Endothelial cell of umbilical vein (primary cell): ENCODE measurements around the gene RPL15. TPM values are rescaled to one million over a fixed set of nuclear protein-coding genes. Genes with fewer than 3 reads are reported as not detected.
A peak's percentile ranks its signal among the peaks of the same experiment; 100 is the strongest.

Experiments used
- BruUV-seq: library from RNA; stranded (reverse); fragments of 400-500 nt; replicated peaks from 2 replicates; lab custom pipeline; 2021; lab: Mats Ljungman, UMichigan
- CTCF ChIA-PET: fragments of 300-600, 350-600 bp; sonication (Branson Sonifier 250); formaldehyde crosslinking; loops from one replicate; lab custom pipeline; 2021; ENCODE audit warnings: antibody characterized with exemption, inconsistent platforms; lab: Charles Lee
- POLR2A ChIA-PET: fragments of 300-600, 350-600 bp; sonication (Branson Sonifier 250); formaldehyde crosslinking; loops from one replicate; lab custom pipeline; 2021; ENCODE audit warnings: antibody characterized with exemption, inconsistent platforms; lab: Charles Lee
- DNase-seq: peaks from one replicate; pipeline ENCODE4 v3.0.0-alpha.2; 2011; ENCODE audit warnings: low read depth, low spot score
- FAIRE-seq: peaks from 2 replicates; lab custom pipeline; 2011; peaks lifted over from hg19 to GRCh38; lab: Jason Lieb, UNC
- H2AFZ ChIP-seq: 2 replicates; pipeline ENCODE4 v1.6.0; 2012; ENCODE audit warnings: low read depth, low read length, control low read depth, inconsistent platforms
- H3K27ac ChIP-seq: 2 replicates; pipeline ENCODE4 v1.5.1; 2011; ENCODE audit warnings: low read depth, mild to moderate bottlenecking, control low read depth, low read length, moderate library complexity; ENCODE audit not compliant: insufficient read depth
- H3K27me3 ChIP-seq, 2 experiments: 2 replicates each; pipeline versions ENCODE4 v1.6.0 to v1.6.1; 2011; ENCODE audit warnings: low read length in 2 of 2, mixed read lengths in 1 of 2; ENCODE audit not compliant: control insufficient read depth in 2 of 2, insufficient read depth in 2 of 2
- H3K36me3 ChIP-seq, 2 experiments: 2 replicates in 1 of 2; 3 replicates in 1 of 2; pipeline ENCODE4 v1.5.1; 2011; ENCODE audit warnings: low read length in 2 of 2, mild to moderate bottlenecking in 1 of 2, moderate library complexity in 1 of 2; ENCODE audit not compliant: control insufficient read depth in 2 of 2, insufficient read depth in 2 of 2; ENCODE audit errors: extremely low read depth in 1 of 2
- H3K4me1 ChIP-seq: 3 replicates; pipeline ENCODE4 v1.5.1; 2011; ENCODE audit warnings: mild to moderate bottlenecking, low read length; ENCODE audit not compliant: control insufficient read depth, insufficient read depth; ENCODE audit errors: extremely low read depth
- H3K4me2 ChIP-seq: 2 replicates; pipeline ENCODE4 v1.6.1; 2011; ENCODE audit warnings: low read length, control low read depth, mixed read lengths; ENCODE audit not compliant: insufficient read depth
- H3K4me3 ChIP-seq, 3 experiments: fragments of 200-600 bp in 1 of 3; sonication (generic), shearing (Covaris generic) in 1 of 3; replicated peaks in 1 of 3; 2 replicates each; pipeline ENCODE4 v1.5.1; 2011 to 2016; ENCODE audit warnings: control low read depth in 3 of 3, low read length in 3 of 3, mild to moderate bottlenecking in 2 of 3, inconsistent platforms in 1 of 3, low read depth in 1 of 3, moderate library complexity in 1 of 3; ENCODE audit not compliant: insufficient read depth in 1 of 3
- H3K79me2 ChIP-seq: 2 replicates; pipeline ENCODE4 v1.6.0; 2012; ENCODE audit warnings: low read length, inconsistent platforms; ENCODE audit not compliant: control insufficient read depth, insufficient read depth
- H3K9ac ChIP-seq: replicated peaks from 2 replicates; pipeline ENCODE3; 2011; ENCODE audit warnings: low read length, control low read depth; ENCODE audit not compliant: insufficient read depth; ENCODE audit errors: extremely low read depth
- H3K9me1 ChIP-seq: replicated peaks from 3 replicates; pipeline ENCODE4 v1.6.0; 2011; ENCODE audit warnings: mild to moderate bottlenecking, low read length; ENCODE audit not compliant: control insufficient read depth, insufficient read depth; ENCODE audit errors: extremely low read depth
- H3K9me3 ChIP-seq: replicated peaks from 2 replicates; pipeline ENCODE4 v1.5.1; 2012; ENCODE audit warnings: low read length, inconsistent platforms; ENCODE audit not compliant: control insufficient read depth, insufficient read depth
- H4K20me1 ChIP-seq: replicated peaks from 2 replicates; pipeline ENCODE3; 2011; ENCODE audit warnings: mild to moderate bottlenecking, low read length; ENCODE audit not compliant: control insufficient read depth, insufficient read depth; ENCODE audit errors: extremely low read depth
- CTCF ChIP-seq, 2 donors: IDR thresholded peaks; 1 replicate in 1 of 2; 2 replicates in 1 of 2; pipeline ENCODE4 v1.5.1; 2011; ENCODE audit warnings: low read length in 2 of 2, mild to moderate bottlenecking in 2 of 2, moderate library complexity in 2 of 2, control low read depth in 1 of 2, inconsistent platforms in 1 of 2, low read depth in 1 of 2; ENCODE audit not compliant: insufficient read depth in 1 of 2; ENCODE audit errors: extremely low read depth in 1 of 2
- EZH2 ChIP-seq: IDR thresholded peaks from 2 replicates; pipeline ENCODE4 v1.6.1; 2012; ENCODE audit warnings: borderline replicate concordance, low read depth, mild to moderate bottlenecking, moderate library complexity, low read length, inconsistent platforms; ENCODE audit not compliant: severe bottlenecking
- FOS ChIP-seq: IDR thresholded peaks from 2 replicates; pipeline ENCODE4 v1.6.1; 2011; ENCODE audit warnings: mild to moderate bottlenecking, low read length, moderate library complexity, borderline replicate concordance; ENCODE audit not compliant: insufficient read depth
- GATA2 ChIP-seq: IDR thresholded peaks from 2 replicates; pipeline ENCODE4 v1.7.0; 2011; ENCODE audit warnings: low read depth, mild to moderate bottlenecking, moderate library complexity, mixed read lengths, low read length; ENCODE audit not compliant: insufficient read length, insufficient read depth
- JUN ChIP-seq: IDR thresholded peaks from 2 replicates; pipeline ENCODE4 v1.6.1; 2011; ENCODE audit warnings: borderline replicate concordance, low read depth; ENCODE audit not compliant: insufficient read length, insufficient read depth
- MAX ChIP-seq: IDR thresholded peaks from 2 replicates; pipeline ENCODE4 v1.6.1; 2011; ENCODE audit not compliant: insufficient read depth, insufficient read length
- MYC ChIP-seq: IDR thresholded peaks from one replicate; pipeline ENCODE4 v1.6.1; 2011; ENCODE audit warnings: mild to moderate bottlenecking, low read depth, low read length
- POLR2A ChIP-seq: IDR thresholded peaks from 2 replicates; pipeline ENCODE4 v1.6.1; 2012; ENCODE audit warnings: low read depth, mild to moderate bottlenecking, control low read depth, low read length
- POLR2AphosphoS5 ChIP-seq: IDR thresholded peaks from 2 replicates; pipeline ENCODE4 v1.6.1; 2012; ENCODE audit warnings: low read depth, mild to moderate bottlenecking, control low read depth, low read length, moderate library complexity; ENCODE audit not compliant: insufficient read depth
- dilution Hi-C: fragments of 300-500 bp; cut with MboI; formaldehyde crosslinking; loops from one replicate; pipeline ENCODE4 v1.15.0; 2019; ENCODE audit warnings: low sequenced_read_pairs; ENCODE audit not compliant: extremely low pct_ligation_motif_present
- intact Hi-C: fragments of 100-400 bp; cut with micrococcal nuclease; formaldehyde crosslinking; loops from one replicate; pipeline ENCODE4 v1.10.0; 2022
- polyA plus RNA-seq, 4 experiments: library from polyadenylated mRNA; depleted of rRNA in 3 of 4; stranded (reverse) in 3 of 4; unstranded in 1 of 4; fragments of >200 nt; gene quantifications; 2 replicates each; pipeline versions ENCODE4 v1.2.1 to v1.2.3, GENCODE V29; 2011 to 2012; ENCODE audit warnings: missing spikeins in 1 of 4
- total RNA-seq: library from RNA; stranded (reverse); gene quantifications from 2 replicates; pipeline ENCODE4 v1.2.3, GENCODE V29; 2021

The RPL15 gene
- total and polyA plus RNA-seq, 2 donors (not counting 3 experiments of a cell fraction or from before 2014, with no cell fraction given) = 1,901 to 5,777 TPM

- Histone ChIP-seq H3K4me3 (no peak overlapping the region), H3K27me3 (no peaks in the 10 kb centered on the region), H3K9me1 (no peaks in the 10 kb centered on the region), H3K79me2 (peaks cover 23% of the 10 kb centered on the region), H3K27ac (no peak overlapping the region), H3K4me2 (no peak overlapping the region), H4K20me1 (peaks cover 7% of the 10 kb centered on the region), H3K9ac (no peak overlapping the region), H3K36me3 (peaks cover 9 to 11% of the 10 kb centered on the region in 2 experiments), H3K9me3 (no peaks in the 10 kb centered on the region), H3K4me1 (peaks cover 12% of the 10 kb centered on the region), H2AFZ (no peak overlapping the region)
- BruUV-seq = no TSS peak
- FAIRE-seq (no peak), DNase-seq (no peak)
- intact Hi-C loops = no loop called here
- dilution Hi-C loops = no loop called here
- CTCF ChIA-PET = interaction anchor here (0.9 to 1.4 kb wide), 2 partner anchors 33 to 1357 kb away, joined by 3 read pairs; no protein-coding TSS in a partner anchor
- TF ChIP-seq POLR2A = peak; percentile 67
- no peak for TF ChIP-seq JUN
- peak; percentile 76 for TF ChIP-seq POLR2AphosphoS5
- no peak for TF ChIP-seq EZH2
- no peak for TF ChIP-seq CTCF (IDR thresholded peaks at IDR 0.05; ENCODE audit: extremely low read depth in 1 of 2, insufficient read depth in 1 of 2, low read depth in 1 of 2, low read length in 2 of 2)
- no peak for TF ChIP-seq FOS
- TF ChIP-seq MAX = no peak
- TF ChIP-seq MYC = no peak
- TF ChIP-seq GATA2 = no peak
- POLR2A ChIA-PET = interaction anchor here (0.6 to 1.9 kb wide), 6 partner anchors 9 to 984 kb away, joined by 3 to 9 read pairs (median 4); no protein-coding TSS in a partner anchor
These were observed 4.2 kb downstream of the RPL15 start for GRCh38 chr3:23921052-23921511.
